NT2/D1 (cell line): ENCODE measurements around the gene SEMA7A.
"Not testable (repeated sequence)": the region's sequence is repeated elsewhere in the genome, so short reads cannot be mapped to it uniquely, and the experiment has no call there.

Experiments used
- DNase-seq: peaks from one replicate; pipeline ENCODE4 v3.0.0-alpha.2; 2011; ENCODE audit warnings: low read depth, low spot score
- H3K27me3 ChIP-seq: 2 replicates; pipeline ENCODE4 v1.6.0; 2011; ENCODE audit warnings: mild to moderate bottlenecking; ENCODE audit not compliant: insufficient read length, insufficient read depth
- H3K36me3 ChIP-seq: 2 replicates; pipeline ENCODE4 v1.6.1; 2011; ENCODE audit warnings: mild to moderate bottlenecking, low read length, mixed read lengths; ENCODE audit not compliant: insufficient read depth, insufficient read length
- H3K4me1 ChIP-seq: 2 replicates; pipeline ENCODE4 v1.5.1; 2011; ENCODE audit not compliant: insufficient read depth, insufficient read length
- H3K4me3 ChIP-seq: 2 replicates; pipeline ENCODE4 v1.5.1; 2011; ENCODE audit warnings: low read depth; ENCODE audit not compliant: insufficient read length
- H3K9ac ChIP-seq: 2 replicates; pipeline ENCODE4 v1.6.0; 2011; ENCODE audit warnings: low read depth; ENCODE audit not compliant: insufficient read length
- H3K9me3 ChIP-seq: 2 replicates; pipeline ENCODE4 v1.5.1; 2011; ENCODE audit warnings: mild to moderate bottlenecking, low read length; ENCODE audit not compliant: insufficient read depth
- SUZ12 ChIP-seq: IDR thresholded peaks from 2 replicates; pipeline ENCODE4 v1.6.1; 2011; ENCODE audit not compliant: insufficient read length, insufficient read depth; ENCODE audit errors: extremely low read depth
- YY1 ChIP-seq: IDR thresholded peaks from 2 replicates; pipeline ENCODE4 v1.6.1; 2011; ENCODE audit not compliant: insufficient read length, insufficient read depth
- ZNF274 ChIP-seq: IDR thresholded peaks from 2 replicates; pipeline ENCODE4 v1.6.1; 2011; ENCODE audit warnings: mild to moderate bottlenecking, low read depth, low read length

Gene SEMA7A

GRCh38 chr15:74466570-74466969, 32.8 kb upstream of the SEMA7A start:
- peaks cover 36% of the 10 kb centered on the region for H3K36me3 ChIP-seq
- TF ChIP-seq ZNF274: no peak
- H3K4me3 ChIP-seq: no peak overlapping the region
- peaks cover 14% of the 10 kb centered on the region for H3K9me3 ChIP-seq
- no peaks in the 10 kb centered on the region for H3K4me1 ChIP-seq
- H3K9ac ChIP-seq: no peak overlapping the region
- H3K27me3 ChIP-seq: no peaks in the 10 kb centered on the region
- DNase-seq: no peak

- Histone ChIP-seq H3K9me3 (peaks cover 14% of the 10 kb centered on the region), H3K9ac (no peak overlapping the region), H3K4me1 (no peaks in the 10 kb centered on the region), H3K27me3 (no peaks in the 10 kb centered on the region), H3K36me3 (peaks cover 31% of the 10 kb centered on the region), H3K4me3 (no peak overlapping the region)
- TF ChIP-seq SUZ12 (no peak), YY1 (no peak), ZNF274 (no peak)
- no peak for DNase-seq
These were observed 31.1 kb upstream of the SEMA7A start for GRCh38 chr15:74464897-74465296.

GRCh38 chr15:74464216-74464615, 30.5 kb upstream of the SEMA7A start:
- no peaks in the 10 kb centered on the region for H3K4me1 ChIP-seq
- TF ChIP-seq SUZ12: no peak
- no peak for TF ChIP-seq YY1
- no peak for TF ChIP-seq ZNF274
- no peak for DNase-seq
- H3K36me3 ChIP-seq: peaks cover 26% of the 10 kb centered on the region
- peaks cover 14% of the 10 kb centered on the region for H3K9me3 ChIP-seq
- H3K4me3 ChIP-seq: no peak overlapping the region
- H3K9ac ChIP-seq: no peak overlapping the region
- no peaks in the 10 kb centered on the region for H3K27me3 ChIP-seq

GRCh38 chr15:74463634-74464033, 29.9 kb upstream of the SEMA7A start:
- H3K27me3 ChIP-seq: no peaks in the 10 kb centered on the region
- H3K9me3 ChIP-seq: peaks cover 14% of the 10 kb centered on the region
- no peak for DNase-seq
- H3K9ac ChIP-seq: no peak overlapping the region
- no peak overlapping the region for H3K4me3 ChIP-seq
- no peak for TF ChIP-seq ZNF274
- TF ChIP-seq SUZ12: no peak
- no peak for TF ChIP-seq YY1
- peaks cover 24% of the 10 kb centered on the region for H3K36me3 ChIP-seq
- no peaks in the 10 kb centered on the region for H3K4me1 ChIP-seq

GRCh38 chr15:74461847-74462511, 28.2 kb upstream of the SEMA7A start:
- Histone ChIP-seq H3K36me3 (peaks cover 30% of the 10 kb centered on the region), H3K9ac (peak overlapping the region; percentile 88), H3K27me3 (no peaks in the 10 kb centered on the region), H3K9me3 (peaks cover 14% of the 10 kb centered on the region), H3K4me1 (no peaks in the 10 kb centered on the region), H3K4me3 (peak overlapping the region; percentile 73)
- TF ChIP-seq ZNF274 (no peak), YY1 (no peak), SUZ12 (no peak)
- DNase-seq: no peak

GRCh38 chr15:74460871-74461846, 27.4 kb upstream of the SEMA7A start, which contains the start of gene UBL7:
Gene UBL7, minus strand, starts transcription at chr15:74461160. Its CDS starts 2,293 bp downstream, at chr15:74458867.
- Histone ChIP-seq H3K9me3 (peaks cover 14% of the 10 kb centered on the region), H3K4me3 (peak within 1 kb of the TSS; percentile 73), H3K36me3 (peaks cover 30% of the 10 kb centered on the region), H3K27me3 (no peaks in the 10 kb centered on the region), H3K9ac (peak within 1 kb of the TSS; percentile 88), H3K4me1 (no peaks in the 10 kb centered on the region)
- DNase-seq: peak; percentile 97
- no peak for TF ChIP-seq SUZ12
- no peak for TF ChIP-seq ZNF274
- TF ChIP-seq YY1: no peak

DNA sequence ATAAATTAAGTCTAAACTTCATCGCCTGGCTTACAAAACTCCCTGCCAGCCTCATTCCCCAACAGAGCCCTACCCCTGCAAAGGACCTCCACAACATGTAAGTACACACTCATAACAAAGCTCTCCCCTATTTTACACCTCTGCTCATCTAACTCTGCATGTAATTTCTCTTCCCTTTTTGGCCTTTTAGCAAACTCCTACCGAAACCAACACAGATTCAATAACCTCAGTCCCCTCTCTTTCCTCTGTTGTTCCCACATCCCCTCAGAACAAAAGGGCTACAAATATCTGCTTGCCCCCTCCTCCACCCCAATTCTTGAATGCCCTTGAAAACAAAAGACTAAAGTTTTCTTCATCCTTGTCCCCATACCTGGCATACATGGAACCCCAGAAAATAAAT, 26.5 kb upstream of the SEMA7A start:
- Histone ChIP-seq H3K9me3 (peaks cover 14% of the 10 kb centered on the region), H3K9ac (peak overlapping the region; percentile 71), H3K27me3 (no peaks in the 10 kb centered on the region), H3K4me3 (peak overlapping the region; percentile 73), H3K36me3 (peaks cover 25% of the 10 kb centered on the region), H3K4me1 (no peaks in the 10 kb centered on the region)
- TF ChIP-seq SUZ12: no peak
- TF ChIP-seq ZNF274: no peak
- TF ChIP-seq YY1: no peak
- no peak for DNase-seq

DNA sequence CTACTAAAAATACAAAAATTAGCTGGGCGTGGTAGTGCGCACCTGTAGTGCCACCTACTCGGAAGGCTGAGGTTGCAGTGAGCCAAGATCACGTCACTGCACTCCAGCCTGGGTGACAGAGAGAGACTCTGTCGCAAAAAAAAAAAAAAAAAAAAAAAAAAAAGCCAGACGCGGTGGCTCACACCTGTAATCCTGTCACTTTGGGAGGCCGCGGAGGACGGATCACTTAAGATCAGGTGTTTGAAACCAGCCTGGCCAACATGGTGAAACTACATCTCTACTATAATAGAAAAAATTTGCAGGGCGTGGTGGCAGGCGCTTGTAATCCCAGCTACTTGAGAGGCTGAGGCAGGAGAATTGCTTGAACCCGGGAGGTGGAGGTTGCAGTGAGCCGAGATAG, 26.0 kb upstream of the SEMA7A start:
- not testable (repeated sequence) for DNase-seq, H3K27me3 ChIP-seq, H3K4me1 ChIP-seq, H3K4me3 ChIP-seq
- Histone ChIP-seq H3K9ac (peak overlapping the region; percentile 71), H3K9me3 (peaks cover 14% of the 10 kb centered on the region), H3K36me3 (peaks cover 25% of the 10 kb centered on the region)
